ENCODE measurements around the gene DAZAP2.

The DAZAP2 gene

GRCh38 chr12:51238510-51239334, at the start of gene DAZAP2:
Gene DAZAP2 (plus strand): TSS chr12:51238826. CDS start chr12:51238908, 82 bp downstream.
- peak; percentile 98 for DNase-seq (ENCODE audit: low spot score)

GRCh38 chr12:51189790-51190355, 48.8 kb upstream of the DAZAP2 start:
- DNase-seq (ENCODE audit: low spot score), result no peak

GRCh38 chr12:51190820-51191219, 47.8 kb upstream of the DAZAP2 start:
- DNase-seq (ENCODE audit: low spot score), result no peak

GRCh38 chr12:51191516-51192283, 46.9 kb upstream of the DAZAP2 start:
- DNase-seq (ENCODE audit: low spot score), result no peak

GRCh38 chr12:51192284-51192671, 46.3 kb upstream of the DAZAP2 start:
- DNase-seq (ENCODE audit: low spot score), result no peak

- DNase-seq (ENCODE audit: low spot score), result no peak
Measured at GRCh38 chr12:51195841-51196240, 42.8 kb upstream of the DAZAP2 start.

- no peak for DNase-seq (ENCODE audit: low spot score)
Measured at GRCh38 chr12:51196547-51196946, 42.1 kb upstream of the DAZAP2 start.

GRCh38 chr12:51197736-51198567, 40.7 kb upstream of the DAZAP2 start:
- DNase-seq (ENCODE audit: low spot score), result no peak

- DNase-seq (ENCODE audit: low spot score), result no peak
Measured at GRCh38 chr12:51198568-51199365, 39.9 kb upstream of the DAZAP2 start.

- DNase-seq (ENCODE audit: low spot score), result no peak
Measured at GRCh38 chr12:51199366-51199945, 39.2 kb upstream of the DAZAP2 start.

- no peak for DNase-seq (ENCODE audit: low spot score)
Measured at GRCh38 chr12:51200156-51200555, 38.5 kb upstream of the DAZAP2 start.

- DNase-seq (ENCODE audit: low spot score), result no peak
Measured at GRCh38 chr12:51200806-51201205, 37.8 kb upstream of the DAZAP2 start.

GRCh38 chr12:51202718-51203117, 35.9 kb upstream of the DAZAP2 start:
- DNase-seq (ENCODE audit: low spot score), result no peak

GRCh38 chr12:51205350-51205749, 33.3 kb upstream of the DAZAP2 start:
- no peak for DNase-seq (ENCODE audit: low spot score)

GRCh38 chr12:51208016-51208660, 30.5 kb upstream of the DAZAP2 start:
- no peak for DNase-seq (ENCODE audit: low spot score)

GRCh38 chr12:51209259-51209658, 29.4 kb upstream of the DAZAP2 start:
- no peak for DNase-seq (ENCODE audit: low spot score)

- no peak for DNase-seq (ENCODE audit: low spot score)
Measured at GRCh38 chr12:51210690-51211395, 27.8 kb upstream of the DAZAP2 start.

- no peak for DNase-seq (ENCODE audit: low spot score)
Measured at GRCh38 chr12:51214895-51215294, 23.7 kb upstream of the DAZAP2 start.

- no peak for DNase-seq (ENCODE audit: low spot score)
Measured at GRCh38 chr12:51216642-51217041, 22.0 kb upstream of the DAZAP2 start.
